GM19468 (cell line): ENCODE results near the gene CSH1.
"Not testable (repeated sequence)": the region's sequence is repeated elsewhere in the genome, so short reads cannot be mapped to it uniquely, and the experiment has no call there.

ENCODE experiments used
- ATAC-seq: cut with Tn5 transposase; IDR thresholded peaks from one replicate; pipeline ENCODE4 v1.9.1; 2021; ENCODE audit warnings: mild to moderate bottlenecking, moderate library complexity, moderate number of reproducible peaks; ENCODE audit not compliant: unreplicated experiment; ENCODE audit errors: extremely low read depth

Gene CSH1

DNA sequence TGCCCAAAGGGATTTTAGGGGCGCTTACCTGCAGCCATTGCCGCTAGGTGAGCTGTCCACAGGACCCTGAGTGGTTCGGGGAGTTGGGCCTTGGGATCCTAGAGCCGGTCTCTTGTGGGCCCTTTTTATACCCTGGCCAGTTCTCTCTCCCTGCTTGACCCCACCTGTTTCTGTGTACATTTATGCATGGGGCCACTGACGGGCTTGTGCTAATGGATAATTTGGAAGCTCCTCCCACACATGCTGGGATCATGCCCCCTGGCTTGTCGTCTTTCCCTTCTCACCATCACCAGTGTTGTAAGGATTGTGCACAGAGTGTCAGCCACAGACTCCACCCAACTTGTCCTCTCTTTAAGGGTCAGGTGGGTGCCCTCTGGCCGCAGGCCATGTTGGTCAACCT lies 22.8 kb downstream of the CSH1 start, which contains the start of gene CSH2:
CSH2 (minus strand) TSS at position 101 of the 400 bp plus-strand sequence; CDS start at position 38, 63 bp downstream.
- not testable (repeated sequence) for ATAC-seq

GRCh38 chr17:63871646-63872365 lies 24.6 kb downstream of the CSH1 start:
- ATAC-seq: not testable (repeated sequence)

DNA sequence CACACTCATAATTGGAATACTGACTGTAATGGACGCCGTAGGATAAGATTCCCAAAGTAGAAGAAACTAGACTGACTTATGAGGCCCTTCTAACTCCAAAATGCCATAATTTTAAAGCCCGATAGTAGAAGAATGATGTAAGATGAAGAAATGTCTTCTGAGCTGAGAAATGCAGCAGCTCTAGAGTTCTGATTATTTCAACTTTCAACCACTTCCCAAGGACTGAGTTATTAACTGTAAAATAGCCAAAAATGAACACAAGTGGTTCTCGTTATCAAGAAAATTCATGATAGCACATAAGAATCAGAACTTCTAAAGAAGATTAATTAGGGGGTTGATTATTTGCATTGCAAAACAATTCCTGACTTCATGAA lies 26.1 kb downstream of the CSH1 start:
- ATAC-seq: not testable (repeated sequence)

DNA sequence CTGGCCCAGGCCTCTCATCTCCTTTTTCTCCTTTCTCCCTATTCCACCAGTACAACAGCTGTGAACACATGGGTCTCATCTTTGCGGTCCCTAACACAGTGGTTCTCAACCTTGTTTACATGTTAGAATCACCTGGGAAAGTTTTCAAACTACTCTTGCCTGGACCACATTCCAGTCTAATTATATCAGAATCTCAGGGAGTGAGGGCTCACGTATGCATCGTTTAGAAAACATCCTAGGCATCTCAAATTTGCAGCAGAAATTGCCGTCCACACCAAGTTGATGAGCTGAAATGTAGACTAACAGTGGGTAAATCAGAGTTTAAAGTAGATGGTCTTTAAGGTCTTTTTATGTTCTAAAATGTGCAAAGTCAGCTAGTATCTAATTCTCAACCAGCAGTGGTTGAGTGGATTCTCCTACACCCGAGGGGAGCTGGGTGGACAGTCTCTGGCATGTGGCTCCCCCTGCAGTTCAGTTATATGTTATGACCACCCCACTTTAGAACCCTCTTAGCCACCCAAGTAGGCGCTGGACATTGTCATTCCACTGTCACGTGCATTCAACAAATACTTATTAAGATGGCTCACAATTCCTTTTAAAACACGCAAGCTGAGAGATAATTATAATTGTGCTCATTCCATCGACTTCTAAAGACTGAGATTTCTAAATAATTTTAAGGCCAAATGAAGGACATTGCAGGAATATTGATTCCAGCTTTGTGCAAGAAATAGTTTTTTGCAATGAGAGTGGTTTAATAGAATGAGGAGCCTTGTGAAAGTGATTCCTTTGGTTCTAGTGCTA lies 26.7 kb downstream of the CSH1 start:
- not testable (repeated sequence) for ATAC-seq

DNA sequence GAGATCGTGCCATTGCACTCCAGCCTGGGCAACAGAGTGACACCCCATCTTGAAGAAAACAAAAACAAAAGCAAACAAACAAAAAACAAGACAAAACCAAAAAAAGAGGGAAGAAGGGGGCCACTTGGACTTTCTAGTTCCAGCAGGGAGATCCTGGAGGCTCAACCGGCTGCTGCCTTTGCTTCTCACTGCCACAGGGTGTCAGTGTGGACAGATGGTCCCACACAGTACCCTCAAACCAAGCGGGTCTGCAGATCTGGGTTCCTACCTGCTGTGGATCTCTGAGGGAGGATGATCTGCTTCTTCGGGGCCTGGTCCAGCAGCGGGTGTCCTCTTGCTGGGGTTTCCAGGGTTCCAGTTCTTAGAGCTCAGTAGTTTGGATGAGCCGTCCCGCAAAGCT lies 29.7 kb downstream of the CSH1 start:
- not testable (repeated sequence) for ATAC-seq

DNA sequence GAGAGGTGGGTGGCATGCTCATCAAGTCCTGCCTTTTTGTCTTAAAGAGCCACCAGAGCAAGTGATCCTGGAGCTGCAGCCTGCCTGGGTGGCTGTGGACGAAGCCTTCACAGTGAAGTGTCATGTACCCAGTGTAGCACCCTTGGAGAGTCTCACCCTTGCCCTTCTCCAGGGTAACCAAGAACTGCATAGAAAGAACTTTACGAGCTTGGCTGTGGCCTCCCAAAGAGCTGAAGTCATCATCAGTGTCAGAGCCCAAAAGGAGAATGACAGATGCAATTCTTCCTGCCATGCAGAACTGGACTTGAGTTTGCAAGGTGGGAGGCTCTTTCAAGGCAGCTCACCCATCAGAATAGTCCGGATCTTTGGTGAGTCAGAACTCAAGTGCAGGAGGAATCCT lies 37.1 kb downstream of the CSH1 start:
- ATAC-seq: no peak

DNA sequence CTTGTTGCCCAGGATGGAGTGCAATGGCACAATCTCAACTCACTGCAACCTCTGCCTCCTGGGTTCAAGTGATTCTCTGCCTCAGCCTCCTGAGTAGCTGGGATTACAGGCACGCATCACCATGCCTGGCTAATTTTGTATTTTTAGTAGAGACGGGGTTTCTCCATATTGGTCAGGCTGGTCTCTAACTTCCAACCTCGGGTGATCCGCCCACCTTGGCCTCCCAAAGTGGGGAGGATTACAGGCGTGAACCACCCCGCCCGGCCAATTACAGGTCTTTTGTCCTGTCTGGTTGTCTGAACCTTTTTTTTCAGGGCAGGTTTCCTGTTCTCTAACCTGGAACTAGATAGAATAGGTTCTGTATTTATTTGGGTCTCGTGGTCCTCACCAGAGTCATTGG lies 39.9 kb downstream of the CSH1 start:
- ATAC-seq: not testable (repeated sequence)

DNA sequence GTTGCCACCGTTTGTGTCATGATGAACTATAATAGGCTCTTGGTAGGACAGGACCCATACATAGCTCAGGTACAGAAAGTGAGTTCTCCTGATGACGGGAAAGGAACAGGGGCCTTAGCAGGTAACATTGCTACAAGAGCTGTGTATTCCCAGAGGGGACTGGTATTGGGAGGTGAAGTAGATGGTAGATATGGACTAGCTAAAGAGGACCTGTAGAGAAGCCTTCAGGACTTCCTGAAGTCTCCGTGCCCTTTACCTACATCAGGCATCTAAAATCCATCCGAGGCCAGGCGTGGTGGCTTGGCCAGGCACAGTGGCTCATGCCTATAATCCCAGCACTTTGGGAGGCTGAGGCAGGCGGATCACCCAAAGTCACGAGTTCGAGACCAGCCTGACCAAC lies 41.2 kb downstream of the CSH1 start:
- no peak for ATAC-seq

GRCh38 chr17:63854709-63855108 lies 41.7 kb downstream of the CSH1 start:
- no peak for ATAC-seq

- ATAC-seq: no peak
Observed at GRCh38 chr17:63853260-63853659, 43.1 kb downstream of the CSH1 start.

- no peak for ATAC-seq
Observed at GRCh38 chr17:63850401-63850800, 46.0 kb downstream of the CSH1 start.

DNA sequence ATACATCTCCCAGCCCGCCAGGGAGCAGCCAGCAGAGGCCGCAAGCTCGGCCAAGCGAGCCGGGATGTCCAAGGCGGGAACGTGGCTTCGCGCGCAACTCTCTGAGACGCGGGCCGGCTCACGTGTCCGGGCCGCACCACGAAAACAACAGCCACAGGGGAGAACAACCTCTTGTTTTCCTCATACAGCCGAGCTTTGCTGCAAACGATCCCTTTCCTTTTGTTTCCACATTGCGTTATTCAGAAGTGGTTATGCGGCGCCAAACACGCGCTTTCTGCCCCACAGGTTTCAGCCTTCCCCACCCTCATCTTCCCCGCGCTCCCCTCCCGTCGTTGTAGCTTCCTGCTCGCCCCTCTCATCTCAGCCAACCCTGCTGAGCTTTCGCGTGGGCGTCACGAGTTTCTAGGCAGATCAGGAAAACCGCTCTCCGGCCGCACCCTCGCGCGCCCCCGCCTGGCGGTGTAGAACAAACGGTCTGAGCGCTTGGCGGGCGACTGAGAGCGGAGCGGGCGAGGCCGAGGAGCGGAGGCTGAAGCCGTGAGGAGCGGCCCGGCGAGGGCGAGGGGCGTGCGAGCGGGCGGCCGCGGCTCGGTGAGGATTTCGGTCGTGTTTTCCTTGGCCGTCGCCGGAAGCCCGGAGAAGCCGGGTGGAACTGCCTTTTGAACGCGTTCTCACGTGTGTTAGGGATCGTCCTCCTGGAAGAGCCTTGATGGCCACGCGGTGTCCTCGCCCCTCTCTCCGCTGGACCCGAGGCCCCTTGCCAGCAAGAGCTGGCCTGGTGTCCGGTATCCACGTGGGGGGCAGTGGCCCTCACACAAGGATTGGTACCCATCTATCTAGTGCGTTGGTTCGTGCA lies 47.3 kb downstream of the CSH1 start:
- no peak for ATAC-seq

DNA sequence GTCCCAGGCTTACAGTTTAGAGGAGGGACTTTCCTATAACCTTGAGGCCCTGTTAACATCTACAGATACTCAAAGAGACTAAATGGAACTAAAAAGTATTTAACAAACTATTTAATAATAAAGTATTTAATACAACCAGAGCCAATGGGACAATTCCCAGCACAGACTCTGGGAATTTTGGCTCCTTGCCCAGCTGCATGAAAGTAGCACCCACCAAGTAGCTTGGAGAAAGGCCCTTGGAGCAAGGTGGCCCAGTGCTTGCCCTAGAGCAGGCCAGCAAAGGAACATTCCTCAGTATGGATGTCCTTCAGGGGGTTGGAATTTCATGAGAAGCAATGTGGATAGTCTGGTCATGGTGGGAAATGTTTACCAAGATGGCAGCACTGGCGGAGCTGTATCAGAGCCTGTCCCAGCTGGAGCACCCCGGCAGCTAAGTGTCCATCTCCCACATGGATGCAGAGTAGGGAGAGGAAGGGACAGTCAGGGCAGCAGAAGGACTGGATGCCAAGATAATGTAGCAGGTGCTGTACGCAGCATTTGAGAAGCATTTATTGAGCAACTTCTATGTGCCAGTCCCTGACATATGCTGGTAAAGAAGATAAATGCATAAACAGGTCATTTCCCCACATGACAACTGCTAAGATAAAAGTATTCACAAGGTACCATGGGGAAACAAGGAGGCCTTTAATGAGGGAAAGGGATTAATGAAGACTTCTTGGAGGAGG lies 48.7 kb downstream of the CSH1 start:
- ATAC-seq: no peak

DNA sequence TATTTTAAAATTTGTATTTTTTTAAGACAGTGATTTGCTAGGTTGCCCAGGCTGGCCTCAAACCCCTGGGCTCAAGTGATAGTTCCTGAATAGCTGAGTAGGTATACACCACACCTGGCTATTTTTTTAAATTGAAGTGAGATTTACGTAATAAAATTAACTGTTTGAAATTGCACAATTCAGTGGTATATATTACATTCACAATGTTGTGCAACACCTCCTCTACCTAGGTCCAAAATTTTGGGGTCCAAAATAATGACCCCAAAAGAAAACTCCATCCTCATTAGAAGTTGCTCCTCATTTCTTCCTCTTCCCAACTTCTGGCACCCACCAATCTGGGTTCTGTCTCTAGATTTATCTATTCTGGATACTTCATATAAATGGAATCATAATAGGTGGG lies 50.9 kb downstream of the CSH1 start:
- no peak for ATAC-seq
